Lung microvascular endothelial cell (primary cell): ENCODE results near the gene ZNF525. TPM values are rescaled to one million over a fixed set of nuclear protein-coding genes. Genes with fewer than 3 reads are reported as not detected.
A peak's percentile ranks its signal among the peaks of the same experiment; 100 is the strongest.
"Not testable (repeated sequence)": the region's sequence is repeated elsewhere in the genome, so short reads cannot be mapped to it uniquely, and the experiment has no call there.

Source experiments
- DNase-seq, 2 donors: peaks; one replicate each; pipeline versions ENCODE4 v3.0.0 to v3.0.0-alpha.2; 2010; ENCODE audit warnings: low read depth in 2 of 2
- total RNA-seq: library from RNA; depleted of rRNA; stranded (reverse); fragments of >200 nt; gene quantifications from 2 replicates; pipeline ENCODE4 v1.2.1, GENCODE V29; 2014

Gene ZNF525
- total RNA-seq = 3.3 and 9.7 TPM in 2 replicates

- DNase-seq = peak; percentile 58 to 77
Measured at GRCh38 chr19:53365134-53365898, at the start of gene ZNF525. Gene ZNF525 (plus strand): TSS chr19:53365705. CDS start chr19:53372282, 6,577 bp downstream.

GRCh38 chr19:53328967-53329366, 36.5 kb upstream of the ZNF525 start:
- DNase-seq = no peak

GRCh38 chr19:53332484-53332883, 33.0 kb upstream of the ZNF525 start:
- DNase-seq = no peak

DNA sequence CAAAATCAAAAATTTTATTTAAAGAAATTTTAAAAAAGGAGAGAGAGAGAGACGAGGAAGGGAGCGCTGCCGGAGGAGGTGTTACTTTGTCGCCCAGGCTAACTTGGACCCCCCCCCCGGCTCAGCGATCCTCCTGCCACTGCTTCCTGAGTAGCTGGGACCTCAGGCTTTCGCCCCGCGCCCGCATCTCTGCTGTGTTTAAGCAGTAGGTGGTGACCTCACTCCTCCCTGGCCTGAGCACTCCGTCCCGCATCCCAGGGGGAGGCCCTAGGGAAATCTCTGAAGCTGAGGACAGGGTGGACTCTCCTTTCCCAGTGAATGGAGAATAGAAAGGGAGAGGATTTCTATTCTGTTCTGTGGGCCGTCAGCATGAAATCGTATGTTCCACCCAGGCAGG, 32.4 kb upstream of the ZNF525 start:
- no peak for DNase-seq

DNA sequence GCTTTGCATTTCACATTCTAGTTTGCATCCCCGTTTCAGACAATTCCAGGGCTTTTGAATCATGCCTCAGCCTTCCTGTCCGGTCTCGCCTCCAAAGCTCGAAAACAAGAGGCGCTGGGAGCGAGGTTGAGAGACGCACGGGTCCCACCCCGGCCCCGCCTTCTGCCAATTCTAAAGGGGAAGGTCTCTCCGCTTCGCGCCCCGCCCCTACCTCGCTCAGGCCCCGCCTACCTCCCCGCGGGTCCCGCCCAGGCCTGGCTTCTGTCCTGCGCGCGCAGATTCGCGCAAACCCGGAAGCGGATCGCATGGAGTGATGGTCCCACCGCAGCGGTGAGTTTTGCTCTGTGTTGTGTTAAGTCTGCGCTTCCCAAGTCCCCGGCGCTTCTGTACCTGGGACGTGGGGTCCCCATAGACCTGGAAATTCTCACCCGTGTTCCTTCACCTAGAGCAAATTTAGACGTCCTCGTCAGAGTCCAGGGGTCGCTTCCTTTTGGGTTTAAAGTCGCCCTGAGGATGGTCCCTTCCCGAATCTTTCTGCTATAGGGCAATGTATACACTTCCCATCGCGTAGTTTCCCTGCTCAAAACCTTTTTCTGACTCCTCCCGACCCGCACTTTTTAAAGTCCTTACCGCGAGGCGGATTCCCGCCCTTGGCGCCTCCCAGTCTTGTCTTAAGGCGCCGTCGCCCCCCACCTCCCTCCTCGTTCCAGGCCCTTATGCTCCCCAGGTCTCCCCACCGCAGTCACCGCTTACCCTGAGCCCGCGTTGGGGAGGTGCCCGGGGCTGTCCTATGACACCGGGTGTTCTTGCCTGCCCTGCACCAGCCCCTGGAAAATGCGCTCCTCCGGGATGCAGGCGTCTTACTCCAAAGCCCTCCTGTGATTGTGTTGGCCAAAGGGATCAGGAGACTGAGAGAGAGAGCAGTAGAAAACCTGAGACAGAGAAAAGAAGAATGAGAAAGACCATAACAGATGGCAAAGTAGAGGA, 31.7 kb upstream of the ZNF525 start, which contains the start of gene ZNF845:
ZNF845 (plus strand) TSS at position 287 of the 987 bp plus-strand sequence. CDS start 7,559 bp downstream, outside the sequence.
- DNase-seq = peak; percentile 93 to 96

- DNase-seq = not testable (repeated sequence)
Measured at GRCh38 chr19:53344403-53344802, 21.1 kb upstream of the ZNF525 start.

DNA sequence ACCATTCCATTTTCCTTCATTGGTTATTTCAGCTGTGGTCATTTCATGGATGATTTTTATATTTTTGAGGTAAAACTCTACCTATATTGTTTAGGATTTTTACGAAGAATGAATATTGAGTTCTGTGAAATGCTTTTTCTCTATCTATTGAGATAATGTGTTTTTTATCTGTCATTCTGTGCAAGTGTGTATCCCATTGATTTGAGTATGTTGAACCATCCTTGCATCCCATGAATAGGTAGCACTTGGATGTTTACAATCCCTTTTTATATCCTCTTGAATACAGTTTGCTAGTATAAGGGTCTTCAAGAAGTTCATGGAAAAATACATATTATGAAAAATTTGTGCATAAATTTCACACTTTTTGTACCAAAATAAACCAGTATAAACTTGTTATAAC, 9.8 kb upstream of the ZNF525 start:
- no peak for DNase-seq

DNA sequence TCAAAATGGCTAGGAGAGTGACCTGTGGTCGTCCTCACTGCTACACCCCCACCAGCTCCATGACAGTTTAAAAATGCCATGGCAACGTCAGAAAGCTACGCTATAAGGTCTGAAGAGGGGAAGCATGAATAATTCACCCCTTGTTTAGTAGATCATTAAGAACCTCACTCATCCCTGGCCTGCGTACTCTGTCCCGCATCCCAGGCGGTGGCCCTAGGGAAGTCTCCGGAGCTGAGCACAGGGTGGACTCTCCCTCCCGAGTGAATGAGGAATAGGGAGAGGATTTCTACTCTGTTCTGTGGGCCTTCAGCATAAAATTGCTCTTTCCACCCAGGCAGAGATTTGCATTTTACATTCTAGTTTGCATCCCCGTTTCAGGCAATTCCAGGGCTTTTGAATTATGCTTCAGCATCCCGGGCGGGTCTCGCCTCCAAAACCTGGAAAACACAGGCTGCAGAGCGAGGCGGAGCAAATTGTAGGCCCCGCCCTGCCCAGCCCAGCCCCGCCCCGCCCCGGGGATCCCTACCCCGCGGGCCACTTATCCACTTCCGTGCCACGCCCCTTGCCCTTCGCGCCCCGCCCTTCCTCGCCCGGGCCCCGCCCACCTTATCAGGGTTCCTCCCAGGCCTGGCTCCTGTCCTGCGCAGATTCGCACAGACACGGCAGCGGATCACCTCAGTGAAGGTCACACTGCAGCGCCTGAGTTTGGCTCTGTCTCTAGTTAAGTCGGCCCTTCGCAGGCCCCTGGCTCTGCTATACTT, 7.5 kb upstream of the ZNF525 start:
- no peak for DNase-seq

GRCh38 chr19:53360056-53360455, 5.4 kb upstream of the ZNF525 start:
- not testable (repeated sequence) for DNase-seq

GRCh38 chr19:53365899-53366493, 491 bp downstream of the ZNF525 start:
- peak in 1 of 2 donors; percentile 1 for DNase-seq

- DNase-seq = no peak
Measured at GRCh38 chr19:53372196-53372595, 6.7 kb downstream of the ZNF525 start.

DNA sequence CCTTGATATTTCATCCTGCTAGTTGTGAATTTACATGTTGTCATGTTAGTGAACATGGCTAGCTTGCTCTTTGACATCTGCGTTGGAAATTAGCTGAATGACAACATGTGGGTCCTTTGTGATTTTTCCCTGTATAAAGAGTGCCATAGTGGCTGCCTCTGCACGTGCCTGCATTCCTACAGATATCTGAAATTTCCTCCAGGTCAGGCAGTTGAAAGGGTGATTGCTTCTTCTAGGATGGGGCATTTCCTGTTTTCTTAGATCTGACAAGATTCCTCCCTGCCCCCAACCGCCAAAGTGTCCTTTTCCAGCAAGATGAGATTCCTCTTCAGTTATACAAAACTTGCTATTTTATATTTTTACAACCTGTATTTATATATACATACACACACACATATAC, 8.8 kb downstream of the ZNF525 start:
- no peak for DNase-seq

GRCh38 chr19:53374743-53375142, 9.2 kb downstream of the ZNF525 start:
- DNase-seq = no peak

GRCh38 chr19:53381376-53381775, 15.9 kb downstream of the ZNF525 start:
- DNase-seq = no peak

DNA sequence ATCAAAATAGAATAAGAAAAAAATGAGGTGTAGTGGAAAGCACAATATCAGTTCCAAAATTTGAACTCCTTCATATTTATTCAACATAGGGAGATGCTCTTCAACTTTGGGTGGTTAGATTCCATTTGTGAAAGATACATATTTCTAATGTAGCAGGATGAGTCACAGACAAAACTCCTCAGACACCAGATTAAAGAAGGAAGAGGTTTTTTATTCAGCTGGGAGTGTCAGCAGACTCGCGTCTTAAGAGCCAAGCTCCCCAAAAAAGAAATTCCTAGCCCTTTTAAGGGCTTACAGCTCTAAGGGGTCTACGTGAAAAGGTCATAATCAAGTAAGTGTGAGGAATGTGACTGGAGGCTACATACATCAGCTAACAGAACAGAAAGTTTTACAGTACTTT, 22.7 kb downstream of the ZNF525 start:
- no peak for DNase-seq

DNA sequence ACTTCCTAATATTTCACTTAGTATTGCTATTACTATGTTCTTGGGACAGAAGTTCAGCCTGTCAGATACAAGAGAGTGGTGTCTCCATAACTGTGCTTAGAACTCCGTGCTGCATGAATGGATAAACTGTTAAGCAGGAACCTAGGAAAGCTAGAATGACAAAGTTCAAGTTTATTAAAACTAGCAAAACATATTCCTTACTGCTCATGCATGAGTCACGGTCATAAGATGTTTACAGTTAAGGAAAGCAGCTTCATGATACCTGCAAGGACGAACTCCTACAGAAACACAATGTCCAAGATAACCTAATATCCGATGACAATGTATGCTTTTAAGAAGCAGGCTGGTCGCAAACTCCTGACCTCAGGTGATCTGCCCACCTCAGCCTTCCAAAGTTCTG, 23.4 kb downstream of the ZNF525 start:
- peak in 1 of 2 donors; percentile 7 for DNase-seq

DNA sequence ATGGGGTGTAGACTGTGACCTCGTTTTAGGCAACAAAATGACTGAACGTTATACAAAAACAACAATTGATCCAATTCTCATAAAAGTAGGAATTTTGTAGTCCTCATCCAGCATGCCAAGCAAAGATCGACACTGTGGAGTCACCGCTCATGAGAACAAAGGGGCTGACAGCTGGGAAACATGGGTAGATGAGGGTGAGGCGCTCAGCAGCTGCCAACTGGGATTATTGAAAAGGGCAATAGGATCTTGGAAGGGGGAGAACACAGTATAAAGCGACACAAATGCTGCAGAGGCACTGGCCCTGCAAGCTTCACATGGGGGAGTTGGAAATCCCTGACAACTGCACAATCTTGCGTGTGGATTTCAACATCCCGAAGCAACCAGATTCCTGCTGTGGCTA, 24.1 kb downstream of the ZNF525 start:
- DNase-seq = no peak

GRCh38 chr19:53389978-53390377, 24.5 kb downstream of the ZNF525 start:
- DNase-seq = no peak

DNA sequence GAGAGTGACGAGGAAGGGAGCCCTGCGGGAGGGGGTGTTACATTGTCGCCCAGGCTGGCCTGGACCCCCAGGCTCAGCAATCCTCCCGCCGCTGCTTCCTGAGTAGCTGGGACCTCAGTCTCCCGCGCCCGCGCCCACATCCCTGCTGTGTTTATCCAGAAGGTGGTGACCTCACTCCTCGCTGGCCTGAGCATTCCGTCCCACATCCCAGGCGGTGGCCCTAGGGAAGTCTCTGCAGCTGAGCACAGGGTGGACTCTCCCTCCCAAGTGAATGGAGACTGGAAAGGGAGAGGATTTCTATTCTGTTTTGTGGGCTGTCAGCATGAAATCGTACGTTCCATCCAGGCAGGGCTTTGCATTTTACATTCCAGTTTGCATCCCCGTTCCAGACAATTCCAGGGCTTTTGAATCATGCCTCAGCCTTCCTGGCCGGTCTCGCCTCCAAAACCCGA, 29.0 kb downstream of the ZNF525 start:
- DNase-seq = peak in 1 of 2 donors; percentile 52

DNA sequence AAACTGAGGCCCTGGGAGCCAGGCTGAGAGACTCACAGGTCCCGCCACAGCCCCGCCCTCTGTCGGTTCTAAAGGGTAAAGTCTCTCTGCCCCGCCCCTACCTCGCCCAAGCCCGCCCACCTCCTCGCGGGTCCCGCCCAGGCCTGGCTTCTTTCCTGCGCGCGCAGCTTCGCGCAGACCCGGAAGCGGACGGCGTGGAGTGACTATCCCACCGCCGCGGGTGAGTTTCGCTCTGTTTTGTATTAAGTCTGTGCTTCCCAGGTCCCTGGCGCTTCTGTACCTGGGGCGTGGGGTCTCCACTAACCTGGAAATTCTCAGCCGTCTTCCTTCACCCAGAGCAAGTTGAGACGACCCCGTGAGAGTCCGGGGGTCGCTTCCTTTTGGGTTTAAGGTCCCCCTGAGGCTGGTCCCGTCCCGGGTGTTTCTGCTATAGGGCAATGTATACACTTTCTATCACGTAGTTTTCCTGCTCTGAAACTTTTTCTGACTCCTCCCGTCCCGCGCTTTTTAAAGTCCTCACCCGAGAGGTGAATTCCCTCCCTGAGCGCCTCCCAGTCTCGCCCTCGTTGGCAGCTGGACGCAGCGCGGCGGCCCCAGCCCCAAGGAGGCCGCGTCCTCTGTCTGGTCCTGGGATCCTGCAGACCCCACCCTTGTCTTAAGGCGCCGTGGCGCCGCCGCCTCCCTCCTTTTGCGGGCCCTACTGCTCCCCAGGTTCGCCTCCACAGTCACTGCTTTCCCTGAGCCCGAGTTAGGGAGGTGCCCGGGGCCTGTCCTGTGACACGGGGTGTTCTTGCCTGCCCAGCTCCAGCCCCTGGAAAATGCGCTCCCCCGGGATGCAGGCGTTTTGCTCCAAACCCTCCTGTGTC, 29.7 kb downstream of the ZNF525 start, which contains the start of gene ZNF765:
ZNF765 (plus strand) TSS at position 176 of the 866 bp plus-strand sequence. CDS start 2,867 bp downstream, outside the sequence.
- peak; percentile 91 to 93 for DNase-seq
